Islet of Langerhans (tissue), 1 donor: Measurements from ENCODE around the gene USH1G.

ENCODE experiments used
- FAIRE-seq: peaks from one replicate; lab custom pipeline; 2011; peaks lifted over from hg19 to GRCh38; lab: Jason Lieb, UNC

USH1G gene

DNA sequence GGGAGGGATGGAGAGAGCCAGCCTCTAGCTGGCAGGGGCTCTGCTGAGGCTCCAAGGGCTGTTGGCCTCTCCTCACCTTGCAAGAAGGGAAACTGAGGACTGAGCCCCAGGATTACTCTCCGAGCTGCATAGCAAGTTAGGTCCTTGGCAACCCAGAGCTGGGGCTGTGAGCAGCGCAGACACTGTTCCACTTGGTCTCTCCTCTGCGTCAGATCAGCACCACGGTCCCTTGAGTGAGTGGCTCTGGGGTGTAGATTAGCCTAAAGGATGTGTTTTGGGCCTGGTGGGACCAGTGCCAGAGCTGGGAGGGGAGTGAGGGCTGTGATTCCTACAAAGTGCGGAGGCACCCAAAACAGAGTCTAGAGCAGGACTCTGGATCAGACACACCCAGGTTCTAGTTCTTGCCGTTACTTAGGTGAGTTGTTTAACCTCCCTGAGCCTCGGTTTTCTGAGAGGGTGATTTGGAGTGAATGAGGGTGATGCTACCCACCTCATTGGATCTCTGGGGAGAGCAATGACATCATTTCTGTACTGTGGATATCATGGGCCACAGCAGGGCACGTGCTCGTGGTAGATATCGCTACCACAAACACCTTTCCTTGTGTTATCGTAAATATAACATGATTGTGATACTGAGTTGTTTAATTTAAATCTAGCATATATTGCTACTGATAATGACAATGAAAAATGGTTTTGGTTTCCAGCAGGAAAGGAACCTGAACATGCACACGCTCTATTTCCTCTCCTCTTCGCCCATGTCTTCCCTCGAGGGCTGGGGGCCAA, 21.5 kb downstream of the USH1G start:
- FAIRE-seq = no peak

DNA sequence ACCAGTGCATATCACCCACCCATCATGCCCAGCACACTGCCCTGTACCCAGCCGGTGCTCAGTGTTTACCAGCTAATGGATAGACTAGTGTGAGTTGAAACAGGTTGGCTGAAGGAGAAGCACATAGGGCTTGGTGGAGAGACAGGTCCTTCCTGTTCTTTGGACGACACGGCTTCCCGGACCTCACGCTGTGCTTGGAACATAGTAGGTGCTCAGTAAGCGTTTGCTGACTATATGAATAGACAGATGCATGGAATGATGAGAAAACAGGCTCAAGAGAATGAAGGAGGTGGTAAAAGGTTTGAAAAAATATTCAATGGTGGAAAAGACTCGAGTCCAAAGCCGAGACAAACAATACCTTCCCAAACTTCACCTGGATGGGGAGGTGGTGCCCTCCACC, 22.8 kb downstream of the USH1G start:
- no peak for FAIRE-seq

DNA sequence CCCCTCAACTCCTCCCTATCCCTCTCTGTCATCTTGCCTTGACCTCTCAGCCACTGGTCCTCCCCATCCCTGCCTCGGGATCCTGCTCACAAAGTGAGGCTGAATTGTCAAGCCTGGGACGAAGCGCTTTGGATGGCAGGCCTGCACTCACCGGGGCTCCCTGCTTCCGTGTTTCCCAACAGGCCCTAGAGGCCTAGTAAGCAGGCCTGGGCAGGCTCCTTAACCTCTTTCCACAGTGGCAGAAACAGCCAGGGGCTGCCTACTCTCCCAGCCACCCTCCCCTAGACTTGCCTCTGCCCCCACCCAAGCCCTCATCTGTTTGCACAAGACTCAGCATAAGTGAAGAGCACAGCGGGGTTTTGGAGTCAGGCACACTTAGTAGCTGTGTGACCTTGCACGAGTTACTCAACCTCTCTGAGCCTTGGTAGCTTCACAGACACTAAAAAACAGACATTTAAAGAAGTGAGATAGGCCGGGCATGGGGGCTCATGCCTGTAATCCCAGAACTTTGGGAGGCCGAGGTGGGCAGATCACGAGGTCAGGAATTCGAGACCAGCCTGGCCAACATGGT, 24.6 kb downstream of the USH1G start:
- FAIRE-seq = no peak

DNA sequence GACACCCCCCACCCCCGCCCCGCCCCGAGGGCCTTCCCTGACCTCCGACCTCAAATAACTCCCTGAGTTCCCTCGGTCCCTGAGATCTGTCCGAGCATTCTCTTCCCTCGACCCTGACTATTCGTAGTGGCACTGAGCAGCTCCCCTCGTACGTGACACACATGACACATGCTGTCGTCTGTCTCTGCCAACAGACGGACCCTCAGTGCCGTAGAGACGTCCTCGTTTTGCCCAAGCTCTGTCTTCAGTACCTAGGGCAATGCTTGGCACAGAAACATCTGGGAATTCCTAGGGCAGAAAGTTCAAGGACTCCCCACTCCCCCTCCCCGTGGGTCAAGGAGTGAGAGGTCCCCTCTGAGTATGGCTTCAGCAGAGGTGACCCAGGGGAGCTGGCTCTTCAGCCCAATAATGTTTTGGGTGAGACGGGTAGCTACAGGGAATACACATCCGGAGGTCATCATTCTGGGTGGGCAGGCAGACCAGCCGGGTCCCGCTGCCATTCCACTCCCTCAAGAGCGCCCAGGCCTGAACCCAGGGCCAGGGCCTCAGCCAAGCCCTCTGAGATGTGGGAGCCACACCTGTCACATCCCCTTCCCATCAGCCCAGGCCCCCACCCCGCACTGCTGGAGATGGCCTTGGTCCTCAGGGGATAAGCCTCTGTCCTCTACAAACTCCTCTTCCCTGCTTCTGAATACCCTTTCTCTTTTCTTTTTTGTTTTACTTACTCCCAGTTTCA, 29.0 kb downstream of the USH1G start:
- no peak for FAIRE-seq

DNA sequence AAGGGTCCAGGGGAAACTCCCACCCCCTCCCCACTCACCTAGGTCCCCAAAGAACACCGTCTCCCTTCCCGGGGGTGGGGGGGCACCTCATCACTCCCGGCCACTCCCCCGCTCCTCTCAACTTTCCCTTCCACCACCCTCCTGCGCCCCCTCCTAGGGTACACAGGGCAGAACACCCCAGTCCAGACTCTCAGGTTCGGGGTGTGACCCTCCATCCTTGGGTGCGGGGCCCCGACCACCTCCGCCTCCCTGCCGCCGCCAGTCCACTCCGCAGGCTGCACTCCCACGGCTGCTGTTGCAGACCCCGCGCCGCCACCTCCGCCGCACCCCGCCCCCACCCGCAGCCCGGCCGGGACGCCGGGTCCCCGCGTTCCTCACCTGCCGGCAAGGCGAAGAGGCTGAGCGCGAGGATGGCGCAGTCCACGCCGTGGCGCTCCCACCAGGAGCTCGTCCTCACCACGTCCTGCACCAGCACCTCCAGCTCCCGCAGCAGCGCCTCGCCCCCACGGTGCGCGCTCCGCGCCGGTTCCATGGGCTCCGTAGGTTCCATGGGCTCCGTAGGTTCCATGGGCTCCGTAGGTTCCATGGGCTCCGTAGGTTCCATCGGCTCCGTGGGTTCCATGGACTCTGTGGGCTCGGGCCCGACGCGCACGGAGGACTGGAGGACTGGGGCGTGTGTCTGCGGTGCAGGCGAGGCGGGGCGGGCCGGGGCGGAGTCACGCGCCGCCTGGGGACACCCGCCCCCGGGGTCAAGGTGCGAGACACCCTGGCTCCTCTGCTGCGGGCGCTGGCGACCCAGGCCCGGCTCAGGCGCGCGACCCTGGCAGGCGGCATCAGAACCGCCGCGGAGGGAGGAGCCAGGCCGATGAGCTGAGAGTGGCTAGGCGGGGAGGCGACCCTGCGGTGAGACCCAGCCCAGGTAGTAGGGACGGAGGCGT, 29.8 kb downstream of the USH1G start, which contains the start of gene FADS6:
Gene FADS6, minus strand, starts transcription at position 660 of the 938 bp plus-strand sequence. Its CDS starts 38 bp downstream, at position 622.
- FAIRE-seq = no peak

DNA sequence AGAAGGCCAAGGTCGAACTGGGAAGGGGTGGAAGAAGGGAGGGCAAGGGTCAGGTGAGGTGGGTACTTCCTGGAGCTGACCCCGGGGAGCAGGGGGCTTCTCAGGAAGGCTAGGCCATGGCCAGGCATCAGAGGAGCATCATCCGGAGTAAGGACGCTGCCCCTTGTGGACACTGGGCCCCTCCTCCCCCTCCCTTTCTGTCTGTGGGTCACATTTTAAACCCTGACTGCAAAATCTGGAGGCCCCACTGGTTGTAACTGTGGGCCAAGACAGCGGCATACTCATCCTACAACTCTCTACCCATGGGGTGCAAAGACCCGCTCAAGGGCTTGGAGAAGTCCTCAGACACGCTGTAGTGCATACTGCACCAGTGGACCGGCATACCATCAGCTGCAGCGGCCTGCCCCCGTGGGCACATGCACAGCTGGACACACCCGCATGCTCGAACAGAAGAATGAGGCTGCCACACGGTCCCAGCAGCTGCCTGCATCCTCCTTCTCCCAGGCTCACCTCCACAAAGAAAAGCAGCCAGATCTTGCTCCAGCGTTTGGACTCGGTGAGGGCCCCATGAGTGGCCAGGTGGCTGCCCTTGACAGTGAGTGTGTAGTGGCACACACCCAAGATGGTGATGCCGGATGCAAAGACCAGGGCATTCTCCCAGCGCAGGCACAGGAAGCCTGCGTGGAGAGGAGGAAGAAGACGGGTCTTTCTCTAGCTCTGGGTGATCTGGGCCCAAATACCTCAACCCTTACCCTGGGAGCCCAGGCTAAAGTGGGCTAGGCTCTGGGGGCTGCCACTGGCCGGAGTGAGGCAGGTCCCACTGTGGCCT, 30.8 kb downstream of the USH1G start:
- no peak for FAIRE-seq

DNA sequence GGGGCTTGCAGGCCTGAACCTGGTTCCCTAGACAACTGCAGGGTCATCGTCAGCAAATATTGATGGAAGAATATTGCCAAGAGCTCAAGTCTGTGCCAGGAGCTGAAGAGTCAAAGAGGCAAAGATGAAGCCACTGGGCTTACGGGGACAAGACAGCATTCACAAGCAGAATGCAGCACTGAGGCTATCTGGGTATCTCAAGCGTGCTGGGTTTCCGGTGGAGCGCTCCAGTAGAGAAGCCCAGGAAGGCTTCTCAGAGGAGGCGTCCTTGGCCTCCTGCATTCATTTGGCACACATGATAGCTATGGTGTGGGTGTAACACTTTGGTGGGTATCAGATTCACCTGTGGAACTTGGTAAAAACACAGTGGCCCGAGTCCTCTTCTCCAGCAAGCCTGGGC, 32.5 kb downstream of the USH1G start:
- no peak for FAIRE-seq

DNA sequence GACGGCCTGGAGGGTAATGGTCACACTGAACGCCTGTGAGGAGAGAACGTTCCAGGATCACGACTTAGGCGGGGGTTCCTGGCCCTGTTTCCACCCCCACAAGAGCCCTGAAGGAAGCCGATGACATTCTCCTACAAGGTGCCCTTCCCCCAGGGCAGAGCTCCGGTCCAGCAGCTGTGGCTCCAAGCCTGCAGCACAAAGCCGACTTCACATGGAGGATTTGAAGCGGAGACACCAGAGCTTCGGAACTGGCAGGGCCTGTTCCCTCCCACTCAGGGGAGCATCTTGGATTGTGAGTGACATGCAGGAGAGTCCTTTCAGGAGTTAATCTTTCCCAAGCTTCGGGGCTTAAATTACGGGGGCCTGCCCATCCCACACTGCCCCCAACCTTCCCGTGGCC, 34.6 kb downstream of the USH1G start:
- FAIRE-seq = no peak

DNA sequence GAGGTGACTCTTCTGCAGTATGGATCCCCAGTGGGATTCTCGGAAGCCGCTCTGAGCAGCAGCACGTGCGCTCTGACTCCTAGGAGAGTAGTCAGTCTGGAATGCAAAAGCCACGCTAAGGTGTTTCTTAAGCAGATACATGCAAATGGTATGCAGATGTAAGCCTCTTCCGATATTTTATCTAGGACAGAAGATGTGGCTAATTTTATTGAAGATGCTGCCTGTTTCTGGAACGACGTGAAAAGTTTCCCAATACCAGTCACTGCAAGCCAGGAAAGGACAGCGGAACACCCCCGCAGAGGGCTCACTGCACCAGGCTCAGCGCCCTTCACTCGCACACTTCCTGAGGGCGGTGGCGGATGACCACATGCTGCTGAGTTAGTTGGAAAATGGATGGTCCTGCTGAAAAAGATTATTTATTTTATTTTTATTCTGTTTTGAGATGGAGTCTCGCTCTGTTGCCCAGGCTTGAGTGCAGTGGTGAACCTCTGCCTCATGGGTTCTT, 39.8 kb downstream of the USH1G start:
- no peak for FAIRE-seq

DNA sequence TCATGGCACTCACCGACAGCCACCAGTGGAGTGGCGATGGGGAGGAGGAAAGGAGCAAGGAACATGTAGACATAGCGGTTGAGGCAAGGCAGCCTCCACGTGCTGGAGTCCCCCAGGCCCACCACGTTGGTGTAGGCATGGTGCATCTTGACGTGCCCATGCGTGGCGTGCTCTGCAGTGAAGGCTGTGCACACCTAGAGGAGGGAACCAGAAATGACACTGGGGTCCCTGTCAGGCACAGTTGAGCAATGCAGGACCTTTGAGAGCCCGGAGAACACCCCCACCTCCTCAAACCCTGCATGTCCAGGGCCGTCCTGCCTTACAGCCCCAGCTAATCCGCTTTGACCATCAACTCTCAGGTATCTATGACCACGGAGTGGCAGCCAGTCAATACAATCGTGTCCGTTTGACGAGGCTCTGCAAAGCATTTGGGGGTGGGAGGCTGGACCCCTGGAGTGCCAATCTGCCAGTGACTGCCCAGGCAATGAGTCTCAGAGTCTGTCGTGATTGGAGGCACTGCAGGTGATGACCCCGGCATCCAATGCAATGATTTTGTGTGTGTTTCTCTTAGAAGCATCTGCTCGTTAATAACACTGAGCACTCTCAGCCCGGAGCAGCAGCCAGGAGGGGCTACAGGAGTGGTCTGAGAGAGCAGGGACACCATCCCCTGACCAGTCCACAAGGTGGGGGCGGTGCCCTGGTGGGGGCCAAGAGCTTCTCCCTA, 40.4 kb downstream of the USH1G start:
- FAIRE-seq = no peak

DNA sequence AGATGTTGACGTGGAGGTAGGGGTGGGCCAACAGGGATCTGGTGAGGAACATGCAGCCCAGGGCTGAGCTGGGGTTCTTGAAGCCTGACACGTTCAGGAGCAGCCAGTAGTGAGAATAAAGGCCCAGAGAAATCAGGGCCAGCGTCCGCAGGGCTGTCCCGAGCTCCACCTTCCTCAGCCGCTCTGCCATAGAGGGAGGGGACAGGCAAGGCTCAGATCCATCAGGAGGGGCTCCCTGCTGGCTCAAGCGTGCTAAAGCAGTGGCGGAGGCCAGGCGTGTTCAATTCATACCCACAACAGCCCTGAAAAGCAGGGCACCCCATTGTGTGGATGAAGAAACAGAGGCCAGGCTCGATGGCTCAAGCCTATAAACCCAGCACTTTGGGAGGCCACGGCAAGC, 42.0 kb downstream of the USH1G start:
- FAIRE-seq = no peak

DNA sequence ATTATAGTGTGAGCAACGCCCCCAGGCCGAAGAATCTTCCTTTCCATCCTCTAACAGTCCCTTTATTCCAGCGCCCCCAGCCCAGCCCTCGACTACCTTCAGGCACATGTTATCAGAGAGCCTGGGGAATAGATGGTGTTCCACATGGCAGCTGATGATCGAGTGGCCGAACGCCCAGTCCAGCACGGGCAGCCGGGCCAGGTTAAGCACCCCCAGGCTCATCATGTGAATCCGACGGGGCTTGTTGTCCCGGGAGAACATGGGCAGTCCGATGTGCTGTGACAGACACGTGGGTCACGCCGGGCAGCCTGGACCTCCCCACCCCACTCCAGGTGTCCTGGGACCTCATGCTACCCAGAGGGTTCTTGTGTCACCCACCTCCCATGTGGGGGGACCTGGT, 43.7 kb downstream of the USH1G start:
- no peak for FAIRE-seq

DNA sequence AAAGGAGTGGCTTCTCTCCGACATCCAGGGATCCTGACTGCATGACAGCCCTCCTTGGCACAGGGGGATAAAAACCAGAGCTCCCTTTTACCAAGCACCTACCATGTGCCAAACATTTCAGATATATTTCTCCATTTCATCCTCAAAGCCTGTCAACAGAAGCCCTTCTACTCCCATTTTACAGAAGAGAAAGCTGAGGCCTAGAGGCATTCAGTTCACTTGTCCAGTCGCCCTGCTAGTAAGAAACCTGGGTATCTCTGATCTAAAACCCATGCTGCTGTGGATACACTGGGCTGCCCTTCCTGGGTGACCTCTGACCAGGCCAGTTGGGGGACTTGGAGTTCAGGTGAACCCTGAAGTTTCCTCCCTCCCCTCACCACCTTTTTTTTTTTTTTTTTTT, 44.4 kb downstream of the USH1G start:
- no peak for FAIRE-seq

DNA sequence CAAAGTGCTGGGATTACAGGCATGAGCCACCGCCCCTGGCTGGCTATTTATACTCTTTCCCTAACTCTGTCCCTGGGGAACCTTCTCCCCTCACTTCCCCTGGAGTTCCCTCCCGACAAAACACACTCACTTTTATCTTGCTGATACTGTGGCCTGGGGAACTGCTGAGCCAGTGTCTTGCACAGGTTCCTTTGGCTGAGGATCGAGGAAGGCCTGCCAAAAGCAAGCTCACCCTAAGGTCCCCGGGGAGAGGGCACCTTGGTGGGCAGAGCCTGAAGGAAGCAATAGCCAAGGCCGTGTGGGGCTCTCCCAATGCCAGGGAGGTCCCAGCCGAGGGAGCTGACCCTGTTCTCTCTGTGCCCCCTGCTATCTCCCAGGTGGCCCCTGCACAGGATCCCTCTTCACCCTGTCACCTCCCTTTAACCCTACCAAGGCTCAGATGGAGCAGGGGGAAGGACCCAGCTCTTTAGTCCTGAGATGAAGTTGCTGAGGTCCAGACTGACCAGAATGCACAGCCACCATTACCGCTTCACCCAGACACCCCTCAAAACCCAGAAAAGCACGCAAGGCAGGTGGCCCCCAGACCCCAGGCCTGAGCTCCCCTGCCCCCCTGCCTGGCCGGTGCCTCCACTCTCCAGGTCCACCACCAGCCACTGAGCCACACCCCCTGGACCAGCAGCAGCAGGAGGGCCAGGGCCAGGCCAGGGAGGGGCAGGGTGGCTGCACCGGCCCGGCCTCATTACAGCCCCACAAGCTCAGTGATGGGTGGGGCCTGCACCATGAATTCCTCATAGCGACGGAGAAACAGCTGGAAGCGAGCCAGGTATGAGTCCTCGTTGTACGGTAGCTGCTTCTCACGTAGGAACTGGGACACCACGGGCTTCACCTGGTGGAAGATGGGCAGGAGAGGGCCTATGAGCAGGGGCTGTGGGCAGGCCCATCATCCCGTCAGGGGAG, 45.2 kb downstream of the USH1G start:
- FAIRE-seq = no peak

DNA sequence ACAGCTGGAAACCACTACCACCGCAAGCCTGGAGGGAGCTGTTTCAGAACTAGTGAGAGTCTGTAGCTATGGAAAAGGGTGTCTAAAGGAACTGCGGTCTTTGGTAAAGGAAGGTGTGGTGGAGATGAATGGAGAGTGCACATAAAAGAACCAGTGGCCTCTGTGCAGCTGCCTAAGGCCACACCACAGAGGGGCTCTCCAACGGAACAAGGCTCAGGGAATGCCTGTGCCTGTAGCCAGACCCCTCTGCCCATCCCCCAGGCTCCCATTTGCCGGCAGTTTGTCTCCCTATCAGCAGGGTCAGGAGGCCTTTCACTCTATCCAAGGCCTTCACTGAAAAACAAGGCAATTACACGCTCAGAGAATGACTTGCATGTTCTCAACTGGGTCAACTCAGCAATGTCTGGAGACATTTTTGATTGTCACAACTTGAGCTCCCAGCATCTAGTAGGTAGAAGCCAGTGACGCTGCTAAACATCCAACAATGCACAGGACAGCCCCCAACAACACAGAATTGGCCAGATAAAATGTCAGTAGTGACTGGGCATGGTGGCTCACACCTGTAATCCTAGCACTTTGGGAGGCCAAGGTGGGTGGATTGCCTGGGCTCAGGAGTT, 47.0 kb downstream of the USH1G start:
- FAIRE-seq = no peak

DNA sequence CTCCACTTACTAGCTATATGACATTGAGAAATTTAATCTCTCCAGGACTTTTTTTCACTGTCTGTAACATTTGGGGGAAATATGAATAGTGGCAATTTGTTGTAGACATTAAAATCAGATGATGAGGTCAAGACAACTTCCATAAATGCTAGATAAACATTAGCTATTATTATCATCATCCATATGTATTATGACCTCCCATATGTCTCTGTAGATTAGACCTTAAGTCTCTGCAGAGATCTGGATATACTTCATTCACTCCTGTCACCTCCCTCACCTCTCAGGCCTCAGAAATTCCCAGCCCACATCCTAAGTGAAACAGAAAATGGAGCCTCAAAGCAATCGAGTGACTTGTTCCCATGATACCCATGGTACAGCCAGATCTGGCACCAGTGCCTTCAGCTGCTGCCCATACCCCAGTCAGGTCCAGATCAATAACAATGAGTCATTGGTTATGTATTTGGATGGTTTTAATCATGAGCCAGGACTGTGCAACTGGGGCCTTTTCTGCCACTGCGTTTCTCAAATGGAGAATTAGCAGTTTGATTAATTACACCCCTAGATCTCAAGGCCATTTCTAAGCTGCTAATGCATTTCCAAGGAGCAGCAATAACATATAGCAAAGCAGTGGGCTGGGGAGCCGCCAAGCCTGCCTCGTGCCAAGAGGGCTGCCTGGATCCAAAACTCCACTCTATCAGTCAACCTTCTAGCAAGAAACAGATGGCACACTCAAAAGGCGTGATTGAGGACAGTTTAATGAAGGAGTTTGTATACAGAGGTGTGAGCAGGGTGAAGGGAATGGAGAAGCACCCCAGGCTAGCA, 47.7 kb downstream of the USH1G start:
- FAIRE-seq = no peak

DNA sequence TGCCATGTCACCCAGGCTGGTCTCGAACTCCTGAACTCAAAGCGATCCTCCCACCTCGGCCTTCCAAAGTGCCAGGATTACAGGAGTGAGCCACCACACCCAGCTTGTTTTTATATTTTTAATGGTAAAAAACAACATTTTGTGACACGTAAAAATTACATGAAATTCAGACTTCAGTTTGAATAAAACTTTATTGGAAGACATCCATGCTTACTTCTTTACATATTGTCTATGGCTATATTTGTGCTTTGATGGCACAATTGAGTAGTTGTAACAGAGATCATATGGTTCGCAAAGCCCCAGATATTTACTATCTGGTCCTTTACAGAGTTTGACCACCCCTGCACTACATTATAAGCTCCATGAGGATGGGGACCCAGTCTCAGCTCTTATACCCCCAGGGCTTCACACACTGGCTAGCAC, 48.4 kb downstream of the USH1G start:
- no peak for FAIRE-seq
